ENCODE measurements around the gene CTRB1.
"Not testable (repeated sequence)": the region's sequence is repeated elsewhere in the genome, so short reads cannot be mapped to it uniquely, and the experiment has no call there.

Gene CTRB1

GRCh38 chr16:75240633-75241032 is 21.8 kb downstream of the CTRB1 start:
- not testable (repeated sequence) for DNase-seq (ENCODE audit: low spot score)

- no peak for DNase-seq (ENCODE audit: low spot score)
These were observed 22.6 kb downstream of the CTRB1 start for GRCh38 chr16:75241412-75241811.

GRCh38 chr16:75241955-75242354 is 23.2 kb downstream of the CTRB1 start:
- DNase-seq (ENCODE audit: low spot score), result no peak

- not testable (repeated sequence) for DNase-seq (ENCODE audit: low spot score)
These were observed 23.8 kb downstream of the CTRB1 start for GRCh38 chr16:75242436-75243078.

GRCh38 chr16:75243667-75244224 is 25.0 kb downstream of the CTRB1 start:
- DNase-seq (ENCODE audit: low spot score), result no peak

GRCh38 chr16:75244225-75244809 is 25.5 kb downstream of the CTRB1 start:
- DNase-seq (ENCODE audit: low spot score), result peak; percentile 58

GRCh38 chr16:75244844-75245758 is 26.3 kb downstream of the CTRB1 start:
- DNase-seq (ENCODE audit: low spot score), result peak; percentile 99

GRCh38 chr16:75246504-75247205 is 27.9 kb downstream of the CTRB1 start:
- no peak for DNase-seq (ENCODE audit: low spot score)

- peak; percentile 96 for DNase-seq (ENCODE audit: low spot score)
These were observed 28.5 kb downstream of the CTRB1 start for GRCh38 chr16:75247249-75247648.

GRCh38 chr16:75248142-75248535 is 29.4 kb downstream of the CTRB1 start:
- DNase-seq (ENCODE audit: low spot score), result peak; percentile 93

- peak; percentile 71 for DNase-seq (ENCODE audit: low spot score)
These were observed 30.0 kb downstream of the CTRB1 start for GRCh38 chr16:75248536-75249380.

GRCh38 chr16:75249441-75249840 is 30.7 kb downstream of the CTRB1 start:
- no peak for DNase-seq (ENCODE audit: low spot score)

- DNase-seq (ENCODE audit: low spot score), result no peak
These were observed 31.5 kb downstream of the CTRB1 start for GRCh38 chr16:75250089-75250808.

GRCh38 chr16:75250809-75251279 is 32.1 kb downstream of the CTRB1 start:
- DNase-seq (ENCODE audit: low spot score), result no peak

GRCh38 chr16:75251280-75252048 is 32.7 kb downstream of the CTRB1 start, which contains the start of gene BCAR1:
TSS of gene BCAR1 (minus strand) at chr16:75251624. CDS start at chr16:75251482, 142 bp downstream.
- DNase-seq (ENCODE audit: low spot score), result peak; percentile 92

GRCh38 chr16:75252049-75252864 is 33.5 kb downstream of the CTRB1 start:
- no peak for DNase-seq (ENCODE audit: low spot score)

- no peak for DNase-seq (ENCODE audit: low spot score)
These were observed 34.4 kb downstream of the CTRB1 start for GRCh38 chr16:75252946-75253911.
